ENCODE measurements around the gene PANX1. TPM values are rescaled to one million over a fixed set of nuclear protein-coding genes. Genes with fewer than 3 reads are reported as not detected.

PANX1 gene
- total RNA-seq, 2 donors from 2014 or later, result 7.1 to 19.8 TPM

GRCh38 chr11:94131718-94132115 lies 3.1 kb downstream of the PANX1 start:
- no peaks in the 10 kb centered on the region for H3K9me3 ChIP-seq (ENCODE audit: control insufficient read depth, low read length, poor library complexity, severe bottlenecking)
- H3K36me3 Mint-ChIP-seq (ENCODE audit: low read depth), result no peaks in the 10 kb centered on the region
- H3K4me3 Mint-ChIP-seq, result no peak overlapping the region
- H3K4me1 Mint-ChIP-seq, result peaks cover 40% of the 10 kb centered on the region
- H3K27me3 Mint-ChIP-seq, result no peaks in the 10 kb centered on the region
- ATAC-seq, result no peak
- no peak for DNase-seq
- no peak overlapping the region for H3K27ac Mint-ChIP-seq

- Mint-ChIP-seq H3K36me3 (ENCODE audit: low read depth) (no peaks in the 10 kb centered on the region), H3K4me1 (peaks cover 39% of the 10 kb centered on the region), H3K27me3 (no peaks in the 10 kb centered on the region), H3K27ac (no peak overlapping the region), H3K4me3 (no peak overlapping the region)
- DNase-seq (no peak), ATAC-seq (no peak)
- no peaks in the 10 kb centered on the region for H3K9me3 ChIP-seq (ENCODE audit: control insufficient read depth, low read length, poor library complexity, severe bottlenecking)
These were observed 3.5 kb downstream of the PANX1 start for GRCh38 chr11:94132152-94132558.

- H3K36me3 Mint-ChIP-seq (ENCODE audit: low read depth), result no peaks in the 10 kb centered on the region
- ATAC-seq (no peak), DNase-seq (no peak)
- H3K27me3 Mint-ChIP-seq, result no peaks in the 10 kb centered on the region
- peak overlapping the region; percentile 56 for H3K27ac Mint-ChIP-seq
- H3K4me1 Mint-ChIP-seq, result peaks cover 35% of the 10 kb centered on the region
- no peaks in the 10 kb centered on the region for H3K9me3 ChIP-seq (ENCODE audit: control insufficient read depth, low read length, poor library complexity, severe bottlenecking)
- no peak overlapping the region for H3K4me3 Mint-ChIP-seq
These were observed 4.3 kb downstream of the PANX1 start for GRCh38 chr11:94132823-94133408.

- Mint-ChIP-seq H3K36me3 (ENCODE audit: low read depth) (no peaks in the 10 kb centered on the region), H3K4me1 (peaks cover 32% of the 10 kb centered on the region), H3K4me3 (no peak overlapping the region), H3K27ac (peak overlapping the region; percentile 56), H3K27me3 (no peaks in the 10 kb centered on the region)
- ATAC-seq (no peak), DNase-seq (no peak)
- H3K9me3 ChIP-seq (ENCODE audit: control insufficient read depth, low read length, poor library complexity, severe bottlenecking), result no peaks in the 10 kb centered on the region
These were observed 5.1 kb downstream of the PANX1 start for GRCh38 chr11:94133752-94134151.

GRCh38 chr11:94134651-94135512 lies 6.2 kb downstream of the PANX1 start:
- Mint-ChIP-seq H3K27ac (peak overlapping the region; percentile 14), H3K27me3 (no peaks in the 10 kb centered on the region), H3K4me3 (no peak overlapping the region), H3K36me3 (ENCODE audit: low read depth) (no peaks in the 10 kb centered on the region), H3K4me1 (peaks cover 37% of the 10 kb centered on the region)
- ATAC-seq, result peak; percentile 27
- no peaks in the 10 kb centered on the region for H3K9me3 ChIP-seq (ENCODE audit: control insufficient read depth, low read length, poor library complexity, severe bottlenecking)
- DNase-seq, result no peak

- Mint-ChIP-seq H3K27ac (no peak overlapping the region), H3K27me3 (no peaks in the 10 kb centered on the region), H3K4me1 (peaks cover 45% of the 10 kb centered on the region), H3K4me3 (no peak overlapping the region), H3K36me3 (ENCODE audit: low read depth) (no peaks in the 10 kb centered on the region)
- ATAC-seq (no peak), DNase-seq (no peak)
- H3K9me3 ChIP-seq (ENCODE audit: control insufficient read depth, low read length, poor library complexity, severe bottlenecking), result no peaks in the 10 kb centered on the region
These were observed 10.8 kb downstream of the PANX1 start for GRCh38 chr11:94139416-94139815.

GRCh38 chr11:94140154-94140655 lies 11.6 kb downstream of the PANX1 start:
- H3K4me1 Mint-ChIP-seq, result peaks cover 46% of the 10 kb centered on the region
- H3K36me3 Mint-ChIP-seq (ENCODE audit: low read depth), result no peaks in the 10 kb centered on the region
- peak overlapping the region; percentile 53 for H3K27ac Mint-ChIP-seq
- no peak for ATAC-seq
- no peak for DNase-seq
- H3K4me3 Mint-ChIP-seq, result no peak overlapping the region
- H3K27me3 Mint-ChIP-seq, result no peaks in the 10 kb centered on the region
- no peaks in the 10 kb centered on the region for H3K9me3 ChIP-seq (ENCODE audit: control insufficient read depth, low read length, poor library complexity, severe bottlenecking)

- Mint-ChIP-seq H3K36me3 (ENCODE audit: low read depth) (peaks cover 4% of the 10 kb centered on the region), H3K4me3 (no peak overlapping the region), H3K27me3 (no peaks in the 10 kb centered on the region), H3K4me1 (peaks cover 50% of the 10 kb centered on the region), H3K27ac (no peak overlapping the region)
- DNase-seq, result no peak
- no peaks in the 10 kb centered on the region for H3K9me3 ChIP-seq (ENCODE audit: control insufficient read depth, low read length, poor library complexity, severe bottlenecking)
- no peak for ATAC-seq
These were observed 13.1 kb downstream of the PANX1 start for GRCh38 chr11:94141511-94142307.

- H3K9me3 ChIP-seq (ENCODE audit: control insufficient read depth, low read length, poor library complexity, severe bottlenecking), result no peaks in the 10 kb centered on the region
- peaks cover 51% of the 10 kb centered on the region for H3K4me1 Mint-ChIP-seq
- H3K36me3 Mint-ChIP-seq (ENCODE audit: low read depth), result peaks cover 4% of the 10 kb centered on the region
- no peaks in the 10 kb centered on the region for H3K27me3 Mint-ChIP-seq
- ATAC-seq (no peak), DNase-seq (no peak)
- peak overlapping the region; percentile 14 for H3K27ac Mint-ChIP-seq
- H3K4me3 Mint-ChIP-seq, result no peak overlapping the region
These were observed 14.0 kb downstream of the PANX1 start for GRCh38 chr11:94142308-94143281.

- ATAC-seq, result no peak
- H3K4me3 Mint-ChIP-seq, result no peak overlapping the region
- peaks cover 4% of the 10 kb centered on the region for H3K36me3 Mint-ChIP-seq (ENCODE audit: low read depth)
- H3K4me1 Mint-ChIP-seq, result peaks cover 58% of the 10 kb centered on the region
- no peak for DNase-seq
- H3K27ac Mint-ChIP-seq, result no peak overlapping the region
- H3K9me3 ChIP-seq (ENCODE audit: control insufficient read depth, low read length, poor library complexity, severe bottlenecking), result no peaks in the 10 kb centered on the region
- no peaks in the 10 kb centered on the region for H3K27me3 Mint-ChIP-seq
These were observed 15.6 kb downstream of the PANX1 start for GRCh38 chr11:94144216-94144615.

- H3K27ac Mint-ChIP-seq, result no peak overlapping the region
- no peak overlapping the region for H3K4me3 Mint-ChIP-seq
- H3K9me3 ChIP-seq (ENCODE audit: control insufficient read depth, low read length, poor library complexity, severe bottlenecking), result no peaks in the 10 kb centered on the region
- peaks cover 4% of the 10 kb centered on the region for H3K36me3 Mint-ChIP-seq (ENCODE audit: low read depth)
- DNase-seq (no peak), ATAC-seq (no peak)
- peaks cover 60% of the 10 kb centered on the region for H3K4me1 Mint-ChIP-seq
- H3K27me3 Mint-ChIP-seq, result no peaks in the 10 kb centered on the region
These were observed 16.0 kb downstream of the PANX1 start for GRCh38 chr11:94144664-94145063.

GRCh38 chr11:94145431-94145830 lies 16.8 kb downstream of the PANX1 start:
- no peak for DNase-seq
- H3K9me3 ChIP-seq (ENCODE audit: control insufficient read depth, low read length, poor library complexity, severe bottlenecking), result no peaks in the 10 kb centered on the region
- Mint-ChIP-seq H3K36me3 (ENCODE audit: low read depth) (peaks cover 4% of the 10 kb centered on the region), H3K4me3 (peak overlapping the region; percentile 22), H3K27me3 (no peaks in the 10 kb centered on the region), H3K27ac (no peak overlapping the region), H3K4me1 (peaks cover 58% of the 10 kb centered on the region)
- no peak for ATAC-seq

Measured in T-helper 17 cell (primary cell).